ENCODE measurements around the gene SPANXN5. TPM values are rescaled to one million over a fixed set of nuclear protein-coding genes. Genes with fewer than 3 reads are reported as not detected.
"Not testable (repeated sequence)": the region's sequence is repeated elsewhere in the genome, so short reads cannot be mapped to it uniquely, and the experiment has no call there.

SPANXN5 gene
- total RNA-seq (2014; rRNA removed), result not detected in 2 replicates
- Bru-seq, nascent RNA, result not detected
- BruChase-seq, experiment 1, labeled RNA remaining after a 6-hour chase, result not detected
- not detected for BruChase-seq, experiment 2, labeled RNA remaining after a 2-hour chase
- long read RNA-seq, result 0 reads

GRCh38 chrX:52797327-52797726 lies at the start of gene SPANXN5:
SPANXN5 (minus strand) TSS chrX:52797427; CDS start chrX:52797348, 79 bp downstream.
- H3K4me1 ChIP-seq (ENCODE audit: insufficient read depth, low read length); CTCF ChIA-PET; H3F3A ChIP-seq (ENCODE audit: low read length, unreplicated experiment); H3K27me3 ChIP-seq (ENCODE audit: low read length); ATAC-seq; H3K9me3 ChIP-seq (ENCODE audit: low read length); H3K27ac ChIP-seq (ENCODE audit: low read length); H2AFZ ChIP-seq (ENCODE audit: low read length); H3K4me3 ChIP-seq (ENCODE audit: low read length); DNase-seq; POLR2A ChIA-PET (ENCODE audit: unreplicated experiment); H3K4me2 ChIP-seq (ENCODE audit: low read length); H3K36me3 ChIP-seq (ENCODE audit: low read depth, low read length); H3K9me2 ChIP-seq (replicated peaks; ENCODE audit: low read length); BruUV-seq (replicated peaks); intact Hi-C loops (cut with micrococcal nuclease); H4K20me1 ChIP-seq (ENCODE audit: low read length); H3K79me2 ChIP-seq (ENCODE audit: low read length); H3K9ac ChIP-seq (ENCODE audit: low read length): not testable (repeated sequence)

- H3K27ac ChIP-seq (ENCODE audit: low read length); H3K9me3 ChIP-seq (ENCODE audit: low read length); BruUV-seq (replicated peaks); DNase-seq; H3K9me2 ChIP-seq (replicated peaks; ENCODE audit: low read length); ATAC-seq; H3K4me2 ChIP-seq (ENCODE audit: low read length); CTCF ChIA-PET; POLR2A ChIA-PET (ENCODE audit: unreplicated experiment); H4K20me1 ChIP-seq (ENCODE audit: low read length); H3K4me1 ChIP-seq (ENCODE audit: insufficient read depth, low read length); H3K4me3 ChIP-seq (ENCODE audit: low read length); H2AFZ ChIP-seq (ENCODE audit: low read length); H3F3A ChIP-seq (ENCODE audit: low read length, unreplicated experiment); H3K9ac ChIP-seq (ENCODE audit: low read length); H3K36me3 ChIP-seq (ENCODE audit: low read depth, low read length); H3K79me2 ChIP-seq (ENCODE audit: low read length); intact Hi-C loops (cut with micrococcal nuclease): not testable (repeated sequence)
- peaks cover 11% of the 10 kb centered on the region for H3K27me3 ChIP-seq (ENCODE audit: low read length)
These were observed 46.4 kb upstream of the SPANXN5 start for GRCh38 chrX:52843619-52844018.

- BruUV-seq (replicated peaks), result no TSS peak
- POLR2A ChIA-PET (ENCODE audit: unreplicated experiment), result no interaction called here
- intact Hi-C loops (cut with micrococcal nuclease), result no loop called here
These were observed 41.9 kb upstream of the SPANXN5 start for GRCh38 chrX:52839137-52839536.

More at GRCh38 chrX:52839137-52839536, 41.9 kb upstream of the SPANXN5 start:
- H3K36me3 ChIP-seq (ENCODE audit: low read depth, low read length), result no peaks in the 10 kb centered on the region
- no peaks in the 10 kb centered on the region for H3K9me2 ChIP-seq (replicated peaks; ENCODE audit: low read length)
- no peak overlapping the region for H3K4me3 ChIP-seq (ENCODE audit: low read length)
- H3K27me3 ChIP-seq (ENCODE audit: low read length), result peaks cover 11% of the 10 kb centered on the region
- TF ChIP-seq CTCF (conservative IDR thresholded peaks at IDR 0.05; ENCODE audit: low read depth, low read length) (no peak), EZH2 (IDR thresholded peaks at IDR 0.05; ENCODE audit: low read length, unreplicated experiment) (no peak), EZH2phosphoT487 (IDR thresholded peaks at IDR 0.05; ENCODE audit: borderline replicate concordance, low read length) (no peak)
- ATAC-seq, result no peak
- no peaks in the 10 kb centered on the region for H3K9me3 ChIP-seq (ENCODE audit: low read length)
- H3F3A ChIP-seq (ENCODE audit: low read length, unreplicated experiment), result no peaks in the 10 kb centered on the region
- CTCF ChIA-PET, result no interaction called here
- no peak overlapping the region for H3K9ac ChIP-seq (ENCODE audit: low read length)
- no peak overlapping the region for H3K27ac ChIP-seq (ENCODE audit: low read length)
- no peaks in the 10 kb centered on the region for H4K20me1 ChIP-seq (ENCODE audit: low read length)
- H2AFZ ChIP-seq (ENCODE audit: low read length), result no peak overlapping the region
- peak; percentile 26 for DNase-seq
- no peaks in the 10 kb centered on the region for H3K79me2 ChIP-seq (ENCODE audit: low read length)
- no peak overlapping the region for H3K4me2 ChIP-seq (ENCODE audit: low read length)
- no peaks in the 10 kb centered on the region for H3K4me1 ChIP-seq (ENCODE audit: insufficient read depth, low read length)
